GM12878 (cell line): ENCODE measurements around the gene DLG2. TPM values are rescaled to one million over a fixed set of nuclear protein-coding genes. Genes with fewer than 3 reads are reported as not detected.

Experiments used
- ATAC-seq: fragments of 200-7000 bp; cut with Tn5 transposase; 3 replicates; pipeline ENCODE4 v1.9.1; 2020; ENCODE audit warnings: mild to moderate bottlenecking, moderate library complexity
- BruUV-seq: library from RNA; stranded (reverse); fragments of 400-500 nt; replicated peaks from 2 replicates; lab custom pipeline; 2021; lab: Mats Ljungman, UMichigan
- CTCF ChIA-PET: fragments of 300-600 bp; sonication (Branson Sonifier 250); formaldehyde crosslinking; extraction: SDS; loops from one replicate; lab custom pipeline; 2021; ENCODE audit warnings: inconsistent platforms; lab: Yijun Ruan, JAX
- POLR2A ChIA-PET: fragments of 350-600 bp; formaldehyde crosslinking; extraction: SDS; loops from one replicate; lab custom pipeline; 2021; ENCODE audit warnings: inconsistent platforms; lab: Charles Lee
- RAD21 ChIA-PET: fragments of 300-600 bp; sonication (Branson Sonifier 250); formaldehyde crosslinking; loops from one replicate; lab custom pipeline; 2023; ENCODE audit warnings: antibody characterized with exemption; ENCODE audit not compliant: unreplicated experiment; lab: Charles Lee
- SMC1A ChIA-PET: fragments of 300-600 bp; sonication (Branson Sonifier 250); formaldehyde crosslinking; loops from one replicate; lab custom pipeline; 2023; ENCODE audit not compliant: unreplicated experiment, uncharacterized antibody; lab: Charles Lee
- DNase-seq: peaks from one replicate; pipeline ENCODE4 v3.0.0-alpha.2; 2011; ENCODE audit warnings: low read depth, low spot score
- FAIRE-seq: peaks from 3 replicates; lab custom pipeline; 2011; peaks lifted over from hg19 to GRCh38; lab: Jason Lieb, UNC
- H2AFZ ChIP-seq: 2 replicates; pipeline ENCODE4 v1.6.0; 2011; ENCODE audit warnings: low read depth, low read length, control low read depth; ENCODE audit not compliant: control insufficient read depth
- H3K27ac ChIP-seq: 2 replicates; pipeline ENCODE4 v1.5.1; 2011; ENCODE audit warnings: control low read depth; ENCODE audit not compliant: control insufficient read depth, insufficient read depth
- H3K27me3 ChIP-seq, 2 experiments: replicated peaks in 1 of 2; 2 replicates each; pipeline versions ENCODE4 v1.6.0 to v1.6.1; 2011; ENCODE audit warnings: low read length in 1 of 2; ENCODE audit not compliant: control insufficient read depth in 2 of 2, insufficient read depth in 2 of 2
- H3K36me3 ChIP-seq, 2 experiments: 2 replicates each; pipeline ENCODE4 v1.5.1; 2011; ENCODE audit warnings: low read length in 1 of 2; ENCODE audit not compliant: control insufficient read depth in 2 of 2, insufficient read depth in 2 of 2
- H3K4me1 ChIP-seq: 2 replicates; pipeline ENCODE4 v1.6.1; 2011; ENCODE audit warnings: mild to moderate bottlenecking, low read length, moderate library complexity, mixed read lengths; ENCODE audit not compliant: control insufficient read depth, insufficient read depth
- H3K4me2 ChIP-seq: 2 replicates; pipeline ENCODE4 v1.6.0; 2011; ENCODE audit warnings: control low read depth; ENCODE audit not compliant: control insufficient read depth, insufficient read depth
- H3K4me3 ChIP-seq: fragments of 200-600 bp; sonication (generic); 2 replicates; pipeline ENCODE4 v1.5.1; 2016
- H3K79me2 ChIP-seq: 2 replicates; pipeline ENCODE4 v1.6.0; 2011; ENCODE audit warnings: low read length; ENCODE audit not compliant: control insufficient read depth, insufficient read depth
- H3K9ac ChIP-seq: 2 replicates; pipeline ENCODE4 v1.8.0; 2011; ENCODE audit warnings: low read length, control low read depth, mixed read lengths; ENCODE audit not compliant: control insufficient read depth, insufficient read depth
- H3K9me3 ChIP-seq: replicated peaks from 3 replicates; pipeline ENCODE4 v1.5.1; 2011; ENCODE audit warnings: mild to moderate bottlenecking, low read length; ENCODE audit not compliant: control insufficient read depth, insufficient read depth
- H4K20me1 ChIP-seq: 2 replicates; pipeline ENCODE4 v1.6.0; 2011; ENCODE audit not compliant: control insufficient read depth, insufficient read depth
- ATF7 ChIP-seq: fragments of 450-650 bp; IDR thresholded peaks from 2 replicates; pipeline ENCODE4 v1.6.1; 2016; ENCODE audit warnings: low read depth, mild to moderate bottlenecking
- CBFB ChIP-seq: IDR thresholded peaks from 2 replicates; pipeline ENCODE4 v1.6.1; 2016; ENCODE audit warnings: antibody characterized with exemption, low read depth
- FOS ChIP-seq: IDR thresholded peaks from 3 replicates; pipeline ENCODE4 v1.6.1; 2011; ENCODE audit warnings: borderline replicate concordance; ENCODE audit not compliant: insufficient read length; ENCODE audit errors: extremely low read depth
- KAT2A ChIP-seq: conservative IDR thresholded peaks from 2 replicates; pipeline ENCODE4 v1.6.1; 2011; ENCODE audit warnings: low read depth, low read length; ENCODE audit not compliant: control insufficient read depth
- MEF2A ChIP-seq: IDR thresholded peaks from 2 replicates; pipeline ENCODE4 v1.6.1; 2011; ENCODE audit warnings: low read depth, mild to moderate bottlenecking, low read length, moderate library complexity; ENCODE audit not compliant: insufficient read depth
- MTA3 ChIP-seq: IDR thresholded peaks from 2 replicates; pipeline ENCODE4 v1.6.1; 2012; ENCODE audit warnings: low read length, inconsistent platforms, borderline replicate concordance
- MYC ChIP-seq: IDR thresholded peaks from 2 replicates; pipeline ENCODE4 v1.6.1; 2011; ENCODE audit warnings: mild to moderate bottlenecking, low read length, moderate library complexity, inconsistent platforms; ENCODE audit not compliant: insufficient read depth, insufficient replicate concordance, insufficient read length, severe bottlenecking
- PAX8 ChIP-seq: fragments of 450-650 bp; IDR thresholded peaks from 2 replicates; pipeline ENCODE4 v1.6.1; 2017; ENCODE audit warnings: mild to moderate bottlenecking, moderate library complexity
- POLR2AphosphoS2 ChIP-seq: IDR thresholded peaks from 2 replicates; pipeline ENCODE4 v1.6.1; 2011; ENCODE audit warnings: low read depth, mild to moderate bottlenecking, low read length, improper control_type of control experiment, moderate library complexity
- POLR2AphosphoS5 ChIP-seq: IDR thresholded peaks from 2 replicates; pipeline ENCODE4 v1.6.1; 2011; ENCODE audit warnings: mild to moderate bottlenecking, low read length, inconsistent platforms
- POU2F2 ChIP-seq: IDR thresholded peaks from 3 replicates; pipeline ENCODE4 v1.6.1; 2011; ENCODE audit warnings: low read depth, mild to moderate bottlenecking, low read length, borderline replicate concordance
- RAD51 ChIP-seq: fragments of 450-650 bp; IDR thresholded peaks from 2 replicates; pipeline ENCODE4 v1.6.1; 2016; ENCODE audit warnings: moderate library complexity, mild to moderate bottlenecking, inconsistent platforms
- RUNX3 ChIP-seq: IDR thresholded peaks from 2 replicates; pipeline ENCODE4 v1.6.1; 2012; ENCODE audit warnings: low read length, inconsistent platforms
- TAF1 ChIP-seq: IDR thresholded peaks from 2 replicates; pipeline ENCODE4 v1.6.1; 2011; ENCODE audit warnings: mild to moderate bottlenecking, low read depth, low read length, borderline replicate concordance
- ZBED1 ChIP-seq: IDR thresholded peaks from 2 replicates; pipeline ENCODE4 v1.6.1; 2016; ENCODE audit warnings: borderline replicate concordance
- ZZZ3 ChIP-seq: IDR thresholded peaks from 2 replicates; pipeline ENCODE4 v1.6.1; 2011; ENCODE audit warnings: low read depth; ENCODE audit not compliant: control insufficient read depth, insufficient read length
- WGBS: methylation state at CpG from one replicate; pipeline ENCODE4 v1.1.6; 2016; ENCODE audit warnings: low lambda C conversion rate; ENCODE audit not compliant: insufficient replicate concordance, insufficient coverage; ENCODE audit errors: missing lambda C conversion rate; 5-methylcytosine and 5-hydroxymethylcytosine counted together
- in situ Hi-C: fragments of 300-500 bp; cut with MboI; formaldehyde crosslinking; loops from 9 replicates; pipeline ENCODE4 v1.14.3; 2018; ENCODE audit warnings: mixed read lengths
- intact Hi-C: fragments of 100-400 bp; cut with micrococcal nuclease; formaldehyde crosslinking; loops from one replicate; pipeline ENCODE4 v1.14.2; 2022; ENCODE audit not compliant: unreplicated experiment
- polyA plus RNA-seq, 11 experiments: library from polyadenylated mRNA; depleted of rRNA in 4 of 11; unstranded in 6 of 11; stranded (reverse) in 5 of 11; fragments of >200 nt; fragmentation: Nextera tagmentation in 4 of 11; fragmentation: Illumina TruSeq in 1 of 11; extraction: Ambion mirVana in 4 of 11; extraction: Trizol in 1 of 11; gene quantifications; 1 replicate in 1 of 11; 2 replicates in 10 of 11; pipeline versions ENCODE4 v1.2.1 to v1.2.3, GENCODE V29; 2011 to 2016; ENCODE audit warnings: inconsistent platforms in 2 of 11, missing spikeins in 2 of 11, low read depth in 1 of 11
- total RNA-seq, 4 experiments: library from RNA; depleted of rRNA in 3 of 4; stranded (reverse); fragments of >200 nt in 3 of 4; fragmentation: Illumina TruSeq in 1 of 4; extraction: Trizol in 1 of 4; gene quantifications; 2 replicates each; pipeline versions ENCODE4 v1.2.1 to v1.2.3, GENCODE V29; 2013 to 2021
- TF ChIP-seq, protein P1 (sequence below): IDR thresholded peaks from 2 replicates; pipeline ENCODE4 v1.6.1; 2011; ENCODE audit warnings: mild to moderate bottlenecking, low read depth, low read length, moderate library complexity; ENCODE audit not compliant: insufficient replicate concordance
- TF ChIP-seq, protein P2 (sequence below): IDR thresholded peaks from 2 replicates; pipeline ENCODE4 v1.6.1; 2011; ENCODE audit warnings: low read depth, mild to moderate bottlenecking, low read length, moderate library complexity, borderline replicate concordance; ENCODE audit errors: extremely low read depth

Gene DLG2
- total and polyA plus RNA-seq, 10 of the 15 experiments (the other 5 are each of a cell fraction or from before 2014, with no cell fraction given): 0.09 to 0.98 (median 0.35) TPM

DNA sequence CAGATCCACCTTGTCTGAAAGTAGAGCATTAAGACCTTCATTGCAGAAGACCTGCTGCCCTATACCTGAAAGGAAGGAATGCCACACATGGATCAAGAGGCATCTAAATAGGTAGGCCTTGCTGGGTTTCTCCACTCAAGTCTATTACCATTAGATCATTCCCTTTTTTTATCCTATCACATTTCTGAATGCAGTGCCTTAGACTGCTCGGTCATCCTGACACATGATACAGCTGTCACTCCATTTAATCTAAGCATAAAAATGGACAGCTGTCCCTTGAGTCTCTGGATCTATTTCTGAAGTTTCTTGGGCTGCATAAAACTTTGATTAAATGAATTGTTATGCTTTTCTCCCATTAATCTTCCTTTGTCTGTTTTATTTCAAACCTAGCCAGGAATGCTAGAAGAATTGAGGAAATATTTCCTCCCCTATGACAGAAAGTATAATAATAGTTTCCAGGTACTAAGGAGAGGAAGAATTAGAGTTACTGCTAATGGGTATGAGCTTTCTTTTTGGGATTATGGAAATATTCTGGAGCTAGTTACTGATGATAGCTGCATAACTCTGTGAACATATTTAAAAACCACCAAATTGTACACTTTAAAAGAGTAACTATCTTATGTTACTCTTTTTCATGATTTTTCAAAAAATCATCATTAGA lies 88.0 kb downstream of the DLG2 start (continued):
- no peak for TF ChIP-seq ATF7
- no peak for TF ChIP-seq RAD51
- TF ChIP-seq FOS: no peak

DNA sequence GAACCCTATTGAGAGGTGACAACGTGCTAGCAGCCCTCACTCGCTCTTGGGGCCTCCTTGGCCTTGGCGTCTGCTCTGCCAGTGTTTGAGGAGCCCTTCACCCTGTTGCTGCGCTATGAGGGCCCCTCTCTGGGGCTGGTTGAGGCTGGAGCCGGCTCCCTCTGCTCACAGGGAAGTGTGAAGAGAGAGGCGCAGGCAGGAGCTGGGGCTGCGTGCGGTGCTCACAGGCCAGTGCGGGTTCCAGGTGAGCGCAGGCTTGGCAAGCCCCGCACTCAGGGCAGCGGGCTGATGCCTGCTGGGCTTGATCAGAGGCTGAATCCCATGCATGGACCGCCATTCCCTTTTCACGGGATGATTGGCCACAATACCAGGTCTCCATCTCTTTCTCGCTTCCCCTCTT lies 90.7 kb downstream of the DLG2 start:
- SMC1A ChIA-PET: no interaction called here
- RAD21 ChIA-PET: no interaction called here
- ATAC-seq (no peak), DNase-seq (no peak)
- H3K9me3 ChIP-seq: no peaks in the 10 kb centered on the region; the same call in 2 of the 3 replicates
- no peaks in the 10 kb centered on the region for H3K79me2 ChIP-seq
- no peaks in the 10 kb centered on the region for H4K20me1 ChIP-seq
- H2AFZ ChIP-seq: no peak overlapping the region
- no peak overlapping the region for H3K4me2 ChIP-seq
- no peak overlapping the region for H3K27ac ChIP-seq
- 49% methylated on average over 15 of the region's 15 CpGs for WGBS
- CTCF ChIA-PET: no interaction called here
- no peaks in the 10 kb centered on the region for H3K36me3 ChIP-seq
- no peak overlapping the region for H3K4me3 ChIP-seq
- TF ChIP-seq, protein P1, sequence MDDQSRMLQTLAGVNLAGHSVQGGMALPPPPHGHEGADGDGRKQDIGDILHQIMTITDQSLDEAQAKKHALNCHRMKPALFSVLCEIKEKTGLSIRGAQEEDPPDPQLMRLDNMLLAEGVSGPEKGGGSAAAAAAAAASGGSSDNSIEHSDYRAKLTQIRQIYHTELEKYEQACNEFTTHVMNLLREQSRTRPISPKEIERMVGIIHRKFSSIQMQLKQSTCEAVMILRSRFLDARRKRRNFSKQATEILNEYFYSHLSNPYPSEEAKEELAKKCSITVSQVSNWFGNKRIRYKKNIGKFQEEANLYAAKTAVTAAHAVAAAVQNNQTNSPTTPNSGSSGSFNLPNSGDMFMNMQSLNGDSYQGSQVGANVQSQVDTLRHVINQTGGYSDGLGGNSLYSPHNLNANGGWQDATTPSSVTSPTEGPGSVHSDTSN: no peak
- TF ChIP-seq MYC (no peak), POLR2AphosphoS5 (no peak), POU2F2 (no peak), PAX8 (no peak), CBFB (no peak), POLR2AphosphoS2 (no peak), KAT2A (no peak), MEF2A (no peak), ZZZ3 (no peak), RUNX3 (no peak), MTA3 (no peak), ZBED1 (no peak), TAF1 (no peak)
- TF ChIP-seq, protein P2, sequence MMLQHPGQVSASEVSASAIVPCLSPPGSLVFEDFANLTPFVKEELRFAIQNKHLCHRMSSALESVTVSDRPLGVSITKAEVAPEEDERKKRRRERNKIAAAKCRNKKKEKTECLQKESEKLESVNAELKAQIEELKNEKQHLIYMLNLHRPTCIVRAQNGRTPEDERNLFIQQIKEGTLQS: no peak
- TF ChIP-seq, all 136 proteins: peak for 0
- intact Hi-C loops: no loop called here
- in situ Hi-C loops: no loop called here
- Histone ChIP-seq H3K4me1 (no peaks in the 10 kb centered on the region), H3K27me3 (no peaks in the 10 kb centered on the region), H3K9ac (no peak overlapping the region)
- POLR2A ChIA-PET: no interaction called here
- BruUV-seq: no TSS peak
- no peak for FAIRE-seq
